ENCODE measurements around the gene KXD1. TPM values are rescaled to one million over a fixed set of nuclear protein-coding genes. Genes with fewer than 3 reads are reported as not detected.

Gene KXD1
- total RNA-seq, 1 donor from 2014 or later = 128 TPM

GRCh38 chr19:18603255-18603957, 45.7 kb downstream of the KXD1 start:
- no peak for DNase-seq (ENCODE audit: low read depth)
- TF ChIP-seq, protein P1, sequence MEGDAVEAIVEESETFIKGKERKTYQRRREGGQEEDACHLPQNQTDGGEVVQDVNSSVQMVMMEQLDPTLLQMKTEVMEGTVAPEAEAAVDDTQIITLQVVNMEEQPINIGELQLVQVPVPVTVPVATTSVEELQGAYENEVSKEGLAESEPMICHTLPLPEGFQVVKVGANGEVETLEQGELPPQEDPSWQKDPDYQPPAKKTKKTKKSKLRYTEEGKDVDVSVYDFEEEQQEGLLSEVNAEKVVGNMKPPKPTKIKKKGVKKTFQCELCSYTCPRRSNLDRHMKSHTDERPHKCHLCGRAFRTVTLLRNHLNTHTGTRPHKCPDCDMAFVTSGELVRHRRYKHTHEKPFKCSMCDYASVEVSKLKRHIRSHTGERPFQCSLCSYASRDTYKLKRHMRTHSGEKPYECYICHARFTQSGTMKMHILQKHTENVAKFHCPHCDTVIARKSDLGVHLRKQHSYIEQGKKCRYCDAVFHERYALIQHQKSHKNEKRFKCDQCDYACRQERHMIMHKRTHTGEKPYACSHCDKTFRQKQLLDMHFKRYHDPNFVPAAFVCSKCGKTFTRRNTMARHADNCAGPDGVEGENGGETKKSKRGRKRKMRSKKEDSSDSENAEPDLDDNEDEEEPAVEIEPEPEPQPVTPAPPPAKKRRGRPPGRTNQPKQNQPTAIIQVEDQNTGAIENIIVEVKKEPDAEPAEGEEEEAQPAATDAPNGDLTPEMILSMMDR (conservative IDR thresholded peaks at IDR 0.05; ENCODE audit: low read depth, low read length) = peak; percentile 29
- H3K4me3 ChIP-seq (ENCODE audit: low read depth, low read length) = no peak overlapping the region

DNA sequence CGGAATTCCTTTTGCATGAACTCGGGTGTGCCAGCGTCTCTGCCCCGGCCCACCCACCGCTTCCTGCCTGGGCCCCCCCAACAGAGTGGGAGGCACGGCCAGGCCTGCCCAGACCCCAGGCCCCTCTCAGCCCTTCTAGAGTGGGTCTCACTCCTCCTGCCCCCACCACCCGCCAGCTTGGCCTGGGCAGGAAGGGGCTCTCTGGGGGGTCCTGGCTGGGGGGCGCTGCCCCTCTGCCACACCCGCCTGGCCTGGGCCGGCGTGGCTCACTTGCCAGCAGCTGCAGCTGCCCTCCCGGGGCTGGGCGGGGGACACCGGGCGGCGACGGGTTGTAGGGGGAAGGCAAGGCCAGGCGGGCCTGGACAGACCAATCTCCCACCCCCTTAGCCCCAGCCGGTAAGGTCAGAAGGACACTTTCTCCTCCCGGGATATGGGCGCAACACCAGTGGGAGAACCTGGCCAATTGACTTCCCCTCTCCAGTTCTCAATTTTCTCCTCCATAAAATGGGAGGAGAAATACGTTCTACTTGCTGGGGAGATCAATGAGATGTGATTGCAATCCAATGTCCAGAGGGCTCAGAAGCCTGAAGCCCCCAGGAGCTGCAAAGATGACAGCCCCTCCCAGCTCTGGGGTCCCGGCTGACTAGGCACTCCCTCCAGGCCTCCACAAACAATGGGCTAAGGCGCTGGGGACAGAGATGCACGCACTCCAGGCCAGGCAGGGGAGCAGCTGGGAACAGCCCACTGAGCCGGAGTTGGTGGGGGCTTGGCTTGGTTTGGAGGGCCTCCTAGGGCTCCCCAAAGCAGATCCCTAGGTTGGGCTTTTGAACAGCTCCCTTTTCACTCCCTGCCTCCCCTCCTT, 46.5 kb downstream of the KXD1 start:
- H3K4me3 ChIP-seq (ENCODE audit: low read depth, low read length) = no peak overlapping the region
- DNase-seq (ENCODE audit: low read depth) = no peak
- TF ChIP-seq, protein P1 (conservative IDR thresholded peaks at IDR 0.05; ENCODE audit: low read depth, low read length) = no peak

GRCh38 chr19:18604820-18605159, 47.1 kb downstream of the KXD1 start:
- H3K4me3 ChIP-seq (ENCODE audit: low read depth, low read length) = no peak overlapping the region
- TF ChIP-seq, protein P1 (conservative IDR thresholded peaks at IDR 0.05; ENCODE audit: low read depth, low read length) = no peak
- no peak for DNase-seq (ENCODE audit: low read depth)

GRCh38 chr19:18605196-18605545, 47.5 kb downstream of the KXD1 start:
- H3K4me3 ChIP-seq (ENCODE audit: low read depth, low read length) = no peak overlapping the region
- TF ChIP-seq, protein P1 (conservative IDR thresholded peaks at IDR 0.05; ENCODE audit: low read depth, low read length) = no peak
- no peak for DNase-seq (ENCODE audit: low read depth)

DNA sequence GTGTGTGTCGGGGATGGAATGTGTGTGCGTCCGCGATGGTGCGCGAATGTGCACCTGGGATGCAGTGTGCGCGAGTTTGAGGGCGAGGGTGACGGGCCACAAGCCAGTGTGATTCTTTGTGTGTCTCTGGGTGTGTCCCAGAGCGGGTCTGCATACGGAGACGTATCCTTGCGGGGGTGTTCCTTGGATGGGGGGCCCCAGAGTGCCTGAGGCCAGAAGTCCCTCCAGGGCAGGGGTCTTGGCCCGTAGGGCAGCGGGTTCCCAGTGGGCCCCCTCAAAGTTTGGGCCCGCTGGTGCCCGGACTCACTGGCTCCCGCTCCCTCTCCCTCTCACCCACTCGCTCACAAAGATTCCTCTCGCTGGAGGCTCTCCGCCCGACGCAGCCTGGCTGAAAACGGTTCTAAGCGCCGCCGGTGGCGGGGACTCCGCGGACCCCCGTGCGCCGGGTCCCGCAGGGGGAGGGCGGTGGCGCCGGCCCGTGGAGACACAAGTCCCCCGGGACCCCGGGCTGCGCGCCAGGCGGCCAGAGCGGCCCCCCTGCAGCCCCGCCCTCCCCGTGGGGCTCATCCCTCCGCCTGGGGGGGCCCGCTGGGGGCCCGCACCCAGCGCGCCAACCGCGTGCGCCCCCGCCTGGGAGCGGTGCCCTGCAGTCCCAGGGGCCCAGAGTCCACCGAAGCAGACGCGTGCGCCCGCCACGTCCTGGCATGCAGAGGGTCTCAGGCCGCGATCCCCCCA, 48.0 kb downstream of the KXD1 start:
- H3K4me3 ChIP-seq (ENCODE audit: low read depth, low read length) = no peak overlapping the region
- TF ChIP-seq, protein P1 (conservative IDR thresholded peaks at IDR 0.05; ENCODE audit: low read depth, low read length) = no peak
- no peak for DNase-seq (ENCODE audit: low read depth)

GRCh38 chr19:18606281-18607225, 48.9 kb downstream of the KXD1 start, which contains the start of gene CRLF1:
Gene CRLF1 (minus strand): TSS chr19:18606799. CDS start chr19:18606656, 143 bp downstream.
- TF ChIP-seq, protein P1 (conservative IDR thresholded peaks at IDR 0.05; ENCODE audit: low read depth, low read length) = no peak
- no peak for DNase-seq (ENCODE audit: low read depth)
- no peak within 1 kb of the TSS for H3K4me3 ChIP-seq (ENCODE audit: low read depth, low read length)
